Right renal pelvis (tissue), 4 donors: ENCODE measurements around the gene OR4D2. TPM values are rescaled to one million over a fixed set of nuclear protein-coding genes. Genes with fewer than 3 reads are reported as not detected.
"Not testable (repeated sequence)": the region's sequence is repeated elsewhere in the genome, so short reads cannot be mapped to it uniquely, and the experiment has no call there.

Experiments
- DNase-seq, 4 donors: peaks; one replicate each; pipeline ENCODE4 v3.0.0-alpha.2; 2013; ENCODE audit warnings: low read depth in 4 of 4, low spot score in 3 of 4, missing footprints in 1 of 4
- polyA plus RNA-seq, 4 donors: library from polyadenylated mRNA; unstranded; fragments of 120-200 nt; gene quantifications; one replicate each; pipeline ENCODE4 v1.2.1, GENCODE V29; 2013; ENCODE audit not compliant: insufficient read length in 4 of 4

The OR4D2 gene
- not detected for polyA plus RNA-seq

- no peak for DNase-seq
Observed at GRCh38 chr17:58166682-58167081, at the start of gene OR4D2. Gene OR4D2 (plus strand): TSS chr17:58166982. CDS start chr17:58169656, 2,674 bp downstream.

GRCh38 chr17:58117382-58117781 lies 49.4 kb upstream of the OR4D2 start:
- no peak for DNase-seq

- no peak for DNase-seq
Observed at GRCh38 chr17:58119491-58119890, 47.3 kb upstream of the OR4D2 start.

- peak; percentile 66 to 75 (median 70) for DNase-seq
Observed at GRCh38 chr17:58120195-58120822, 46.5 kb upstream of the OR4D2 start.

- no peak for DNase-seq
Observed at GRCh38 chr17:58121925-58122324, 44.9 kb upstream of the OR4D2 start.

GRCh38 chr17:58127846-58128245 lies 38.9 kb upstream of the OR4D2 start:
- DNase-seq: no peak

- not testable (repeated sequence) for DNase-seq
Observed at GRCh38 chr17:58132697-58133096, 34.1 kb upstream of the OR4D2 start.

GRCh38 chr17:58136669-58137279 lies 30.0 kb upstream of the OR4D2 start:
- DNase-seq: no peak

- no peak for DNase-seq
Observed at GRCh38 chr17:58141505-58141904, 25.3 kb upstream of the OR4D2 start.

- DNase-seq: not testable (repeated sequence)
Observed at GRCh38 chr17:58143335-58143734, 23.4 kb upstream of the OR4D2 start.

- DNase-seq: no peak
Observed at GRCh38 chr17:58144801-58145200, 22.0 kb upstream of the OR4D2 start.

GRCh38 chr17:58147930-58148434 lies 18.8 kb upstream of the OR4D2 start, which contains the start of gene OR4D1:
Gene OR4D1 (plus strand): TSS chr17:58148384. CDS start chr17:58155154, 6,770 bp downstream.
- DNase-seq: no peak

GRCh38 chr17:58148609-58149008 lies 18.2 kb upstream of the OR4D2 start:
- no peak for DNase-seq

- DNase-seq: no peak
Observed at GRCh38 chr17:58150394-58150793, 16.4 kb upstream of the OR4D2 start.

GRCh38 chr17:58153046-58153445 lies 13.7 kb upstream of the OR4D2 start:
- no peak for DNase-seq

- no peak for DNase-seq
Observed at GRCh38 chr17:58153671-58154070, 13.1 kb upstream of the OR4D2 start.

GRCh38 chr17:58156839-58157803 lies 9.7 kb upstream of the OR4D2 start:
- DNase-seq: peak in 1 of 4 donors; percentile 8

GRCh38 chr17:58158181-58158580 lies 8.6 kb upstream of the OR4D2 start:
- no peak for DNase-seq

- DNase-seq: no peak
Observed at GRCh38 chr17:58161566-58161965, 5.2 kb upstream of the OR4D2 start.

GRCh38 chr17:58165981-58166380 lies 801 bp upstream of the OR4D2 start:
- DNase-seq: no peak

- DNase-seq: no peak
Observed at GRCh38 chr17:58170622-58171021, 3.8 kb downstream of the OR4D2 start.
